H9 (cell line): Measurements from ENCODE around the gene RALY. TPM values are rescaled to one million over a fixed set of nuclear protein-coding genes. Genes with fewer than 3 reads are reported as not detected.

Source experiments
- DNase-seq: peaks from one replicate; pipeline ENCODE4 v3.0.0-alpha.2; 2017
- H2AFZ ChIP-seq: one replicate; pipeline ENCODE4 v1.6.1; 2013; ENCODE audit warnings: mild to moderate bottlenecking, low read length, control low read depth, moderate library complexity
- H2AK5ac ChIP-seq: 2 replicates; pipeline ENCODE4 v1.6.1; 2013; ENCODE audit warnings: low read length, control low read depth, mixed read lengths; ENCODE audit not compliant: insufficient read length
- H2BK120ac ChIP-seq: one replicate; pipeline ENCODE4 v1.6.1; 2013; ENCODE audit warnings: low read depth, mild to moderate bottlenecking, low read length, control low read depth, inconsistent platforms; ENCODE audit not compliant: poor library complexity, severe bottlenecking
- H2BK12ac ChIP-seq: 2 replicates; pipeline ENCODE4 v1.6.1; 2013; ENCODE audit warnings: low read length, control low read depth, mixed read lengths, low read depth; ENCODE audit not compliant: insufficient read length
- H2BK15ac ChIP-seq: 2 replicates; pipeline ENCODE4 v1.6.1; 2013; ENCODE audit warnings: low read depth, low read length, control low read depth
- H2BK20ac ChIP-seq: one replicate; pipeline ENCODE4 v1.6.1; 2013; ENCODE audit warnings: low read depth, mild to moderate bottlenecking, low read length, control low read depth, inconsistent platforms; ENCODE audit not compliant: poor library complexity, severe bottlenecking
- H2BK5ac ChIP-seq: 2 replicates; pipeline ENCODE4 v1.6.1; 2013; ENCODE audit warnings: low read length, control low read depth, mixed read lengths; ENCODE audit not compliant: insufficient read length
- H3K14ac ChIP-seq: 2 replicates; pipeline ENCODE4 v1.6.1; 2013; ENCODE audit warnings: low read length, control low read depth; ENCODE audit not compliant: insufficient read depth
- H3K18ac ChIP-seq: 2 replicates; pipeline ENCODE4 v1.6.1; 2013; ENCODE audit warnings: low read depth, mild to moderate bottlenecking, mixed read lengths, low read length, control low read depth; ENCODE audit not compliant: insufficient read length
- H3K23ac ChIP-seq: 2 replicates; pipeline ENCODE4 v1.6.1; 2013; ENCODE audit warnings: low read length, control low read depth, mixed read lengths, low read depth; ENCODE audit not compliant: insufficient read length
- H3K23me2 ChIP-seq: 2 replicates; pipeline ENCODE4 v1.6.1; 2013; ENCODE audit warnings: low read depth, mild to moderate bottlenecking, mixed read lengths, low read length, control low read depth; ENCODE audit not compliant: insufficient read length, poor library complexity, severe bottlenecking
- H3K27ac ChIP-seq: 2 replicates; pipeline ENCODE4 v1.5.1; 2013; ENCODE audit warnings: low read length, control low read depth, mixed read lengths, low read depth; ENCODE audit not compliant: insufficient read length
- H3K27me3 ChIP-seq: 2 replicates; pipeline ENCODE4 v1.6.1; 2013; ENCODE audit warnings: low read length, control low read depth, inconsistent platforms; ENCODE audit not compliant: insufficient read depth
- H3K4ac ChIP-seq: 2 replicates; pipeline ENCODE4 v1.6.1; 2013; ENCODE audit warnings: low read depth, mild to moderate bottlenecking, control low read depth, inconsistent platforms, low read length, moderate library complexity
- H3K4me1 ChIP-seq: 2 replicates; pipeline ENCODE4 v1.6.1; 2013; ENCODE audit warnings: low read length, control low read depth, inconsistent platforms; ENCODE audit not compliant: insufficient read depth
- H3K4me2 ChIP-seq: 2 replicates; pipeline ENCODE4 v1.6.1; 2013; ENCODE audit warnings: low read length, control low read depth, mixed read lengths; ENCODE audit not compliant: insufficient read length, insufficient read depth
- H3K56ac ChIP-seq: 2 replicates; pipeline ENCODE4 v1.6.1; 2013; ENCODE audit warnings: low read depth, mild to moderate bottlenecking, mixed read lengths, low read length, control low read depth; ENCODE audit not compliant: insufficient read length
- H3K79me1 ChIP-seq: 2 replicates; pipeline ENCODE4 v1.6.1; 2013; ENCODE audit warnings: low read depth, mild to moderate bottlenecking, moderate library complexity, low read length, control low read depth, inconsistent platforms; ENCODE audit not compliant: insufficient read depth, poor library complexity, severe bottlenecking
- H3K79me2 ChIP-seq: 2 replicates; pipeline ENCODE4 v1.6.1; 2013; ENCODE audit warnings: low read length, control low read depth, inconsistent platforms; ENCODE audit not compliant: insufficient read depth
- H3K9ac ChIP-seq: 2 replicates; pipeline ENCODE4 v1.6.1; 2013; ENCODE audit warnings: low read length, control low read depth, mixed read lengths; ENCODE audit not compliant: insufficient read length; ENCODE audit errors: extremely low read depth
- H3K9me3 ChIP-seq: one replicate; pipeline ENCODE4 v1.6.1; 2013; ENCODE audit warnings: low read depth, low read length, inconsistent platforms; ENCODE audit not compliant: control insufficient read depth
- H3T11ph ChIP-seq: one replicate; pipeline ENCODE4 v1.6.1; 2013; ENCODE audit warnings: mild to moderate bottlenecking, low read length, control low read depth, inconsistent platforms
- H4K20me1 ChIP-seq: one replicate; pipeline ENCODE4 v1.6.1; 2013; ENCODE audit not compliant: control insufficient read depth, insufficient read length, insufficient read depth
- H4K5ac ChIP-seq: 2 replicates; pipeline ENCODE4 v1.6.1; 2013; ENCODE audit warnings: low read depth, mild to moderate bottlenecking, mixed read lengths, low read length, control low read depth; ENCODE audit not compliant: insufficient read length
- H4K8ac ChIP-seq: replicated peaks from 2 replicates; pipeline ENCODE4 v1.6.1; 2013; ENCODE audit warnings: low read length, control low read depth, mixed read lengths, low read depth; ENCODE audit not compliant: insufficient read length
- H4K91ac ChIP-seq: 2 replicates; pipeline ENCODE4 v1.6.1; 2013; ENCODE audit warnings: low read depth, mild to moderate bottlenecking, moderate library complexity, mixed read lengths, low read length, control low read depth; ENCODE audit not compliant: insufficient read length
- H3K27ac Mint-ChIP-seq, 3 experiments: 2 replicates in 2 of 3; 3 replicates in 1 of 3; pipeline ENCODE4 v1.8.0; 2020 to 2021; ENCODE audit warnings: mixed read lengths in 3 of 3, mild to moderate bottlenecking in 1 of 3, moderate library complexity in 1 of 3
- H3K27me3 Mint-ChIP-seq: 2 replicates; pipeline ENCODE4 v1.8.0; 2021; ENCODE audit warnings: low read depth, mild to moderate bottlenecking, moderate library complexity, mixed read lengths
- H3K36me3 Mint-ChIP-seq, 3 experiments: 2 replicates in 2 of 3; 3 replicates in 1 of 3; pipeline ENCODE4 v1.8.0; 2020 to 2021; ENCODE audit warnings: low read depth in 3 of 3, mixed read lengths in 3 of 3; ENCODE audit not compliant: insufficient read depth in 1 of 3
- H3K4me1 Mint-ChIP-seq, 2 experiments: 2 replicates each; pipeline ENCODE4 v1.8.0; 2020; ENCODE audit warnings: mixed read lengths in 2 of 2
- H3K4me3 Mint-ChIP-seq, 2 experiments: 2 replicates in 1 of 2; 3 replicates in 1 of 2; pipeline ENCODE4 v1.8.0; 2020 to 2021; ENCODE audit warnings: mild to moderate bottlenecking in 2 of 2, mixed read lengths in 2 of 2, moderate library complexity in 1 of 2
- H3K9me3 Mint-ChIP-seq, 2 experiments: 2 replicates in 1 of 2; 3 replicates in 1 of 2; pipeline ENCODE4 v1.8.0; 2020; ENCODE audit warnings: mild to moderate bottlenecking in 2 of 2, mixed read lengths in 2 of 2, moderate library complexity in 1 of 2
- total RNA-seq: library from RNA; stranded (reverse); gene quantifications from 2 replicates; pipeline ENCODE4 v1.2.1, GENCODE V29; 2021
- TF ChIP-seq, protein P1 (sequence below): fragments of 200-600 bp; sonication (generic); conservative IDR thresholded peaks from 3 replicates; pipeline ENCODE4 v1.8.0; 2021; ENCODE audit warnings: antibody characterized with exemption, mild to moderate bottlenecking

Gene RALY
- total RNA-seq, 1 experiment from 2014 or later = 199 TPM

DNA sequence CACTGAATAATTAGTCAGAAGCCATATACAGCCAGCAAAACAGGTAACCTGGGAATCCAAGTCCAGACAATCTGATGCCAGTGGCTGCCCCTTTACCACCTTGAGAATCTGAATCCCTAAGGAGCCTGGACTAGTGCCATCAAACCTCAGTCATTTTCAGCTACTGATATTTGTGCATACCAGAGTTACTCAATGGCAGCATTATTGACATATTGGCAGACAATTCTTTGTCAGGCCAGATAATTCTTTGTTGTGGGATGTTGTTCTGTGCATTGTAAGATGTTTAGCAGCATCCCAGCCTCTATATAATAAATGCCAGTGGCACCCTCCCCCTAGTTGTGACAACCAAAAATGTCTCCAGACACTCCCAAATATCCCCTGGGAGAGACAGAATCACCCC lies 121.5 kb downstream of the RALY start:
- Histone ChIP-seq H3K79me2 (peaks cover 15% of the 10 kb centered on the region), H3K14ac (no peak overlapping the region), H2BK120ac (no peak overlapping the region), H3K23me2 (peaks cover 14% of the 10 kb centered on the region), H2BK5ac (no peak overlapping the region), H3K9ac (no peak overlapping the region), H3K4ac (no peak overlapping the region), H2BK15ac (no peak overlapping the region), H4K5ac (no peak overlapping the region), H4K20me1 (no peaks in the 10 kb centered on the region), H2BK20ac (no peak overlapping the region), H3K23ac (no peak overlapping the region), H2AFZ (no peak overlapping the region), H3K79me1 (no peaks in the 10 kb centered on the region), H2BK12ac (no peak overlapping the region), H3K56ac (no peak overlapping the region), H4K8ac (no peak overlapping the region), H4K91ac (no peak overlapping the region), H3K27me3 (no peaks in the 10 kb centered on the region), H3K4me2 (no peak overlapping the region), H3K27ac (no peak overlapping the region), H3K4me1 (peaks cover 3% of the 10 kb centered on the region; the same call in 1 of the 2 replicates), H3T11ph (no peak overlapping the region), H2AK5ac (no peak overlapping the region), H3K18ac (no peak overlapping the region), H3K9me3 (no peaks in the 10 kb centered on the region)
- DNase-seq = no peak
- Mint-ChIP-seq H3K4me3 (no peak overlapping the region), H3K9me3 (no peaks in the 10 kb centered on the region), H3K36me3 (peaks cover 6 to 12% (median 10%) of the 10 kb centered on the region in 3 experiments), H3K27me3 (peaks cover 16% of the 10 kb centered on the region), H3K4me1 (peaks cover 10 to 11% of the 10 kb centered on the region in 2 experiments), H3K27ac (no peak overlapping the region)
- TF ChIP-seq, protein P1, sequence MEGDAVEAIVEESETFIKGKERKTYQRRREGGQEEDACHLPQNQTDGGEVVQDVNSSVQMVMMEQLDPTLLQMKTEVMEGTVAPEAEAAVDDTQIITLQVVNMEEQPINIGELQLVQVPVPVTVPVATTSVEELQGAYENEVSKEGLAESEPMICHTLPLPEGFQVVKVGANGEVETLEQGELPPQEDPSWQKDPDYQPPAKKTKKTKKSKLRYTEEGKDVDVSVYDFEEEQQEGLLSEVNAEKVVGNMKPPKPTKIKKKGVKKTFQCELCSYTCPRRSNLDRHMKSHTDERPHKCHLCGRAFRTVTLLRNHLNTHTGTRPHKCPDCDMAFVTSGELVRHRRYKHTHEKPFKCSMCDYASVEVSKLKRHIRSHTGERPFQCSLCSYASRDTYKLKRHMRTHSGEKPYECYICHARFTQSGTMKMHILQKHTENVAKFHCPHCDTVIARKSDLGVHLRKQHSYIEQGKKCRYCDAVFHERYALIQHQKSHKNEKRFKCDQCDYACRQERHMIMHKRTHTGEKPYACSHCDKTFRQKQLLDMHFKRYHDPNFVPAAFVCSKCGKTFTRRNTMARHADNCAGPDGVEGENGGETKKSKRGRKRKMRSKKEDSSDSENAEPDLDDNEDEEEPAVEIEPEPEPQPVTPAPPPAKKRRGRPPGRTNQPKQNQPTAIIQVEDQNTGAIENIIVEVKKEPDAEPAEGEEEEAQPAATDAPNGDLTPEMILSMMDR = no peak
